Activated CD4-positive, CD25-positive, alpha-beta regulatory T cell treated with anti-CD3 and anti-CD28 coated beads, Interleukin-2, amount 50 U/mL, for 72 hours (primary cell): Measurements from ENCODE around the gene TK2.
A peak's percentile ranks its signal among the peaks of the same experiment; 100 is the strongest.
"Not testable (repeated sequence)": the region's sequence is repeated elsewhere in the genome, so short reads cannot be mapped to it uniquely, and the experiment has no call there.

ENCODE experiments used
- DNase-seq: peaks from one replicate; pipeline ENCODE4 v3.0.0; 2021

TK2 gene

GRCh38 chr16:66549284-66550131 is at the start of gene TK2:
Gene TK2, minus strand, starts transcription at chr16:66550122. Its CDS starts 61 bp downstream, at chr16:66550061.
- peak; percentile 70 for DNase-seq

- no peak for DNase-seq
Measured at GRCh38 chr16:66598111-66598510, 48.2 kb upstream of the TK2 start.

GRCh38 chr16:66596986-66597848 is 47.3 kb upstream of the TK2 start:
- DNase-seq = no peak

GRCh38 chr16:66596559-66596958 is 46.6 kb upstream of the TK2 start:
- DNase-seq = not testable (repeated sequence)

GRCh38 chr16:66594739-66595138 is 44.8 kb upstream of the TK2 start:
- no peak for DNase-seq

- no peak for DNase-seq
Measured at GRCh38 chr16:66592814-66593213, 42.9 kb upstream of the TK2 start.

- no peak for DNase-seq
Measured at GRCh38 chr16:66592241-66592640, 42.3 kb upstream of the TK2 start.

- no peak for DNase-seq
Measured at GRCh38 chr16:66591018-66591417, 41.1 kb upstream of the TK2 start.

- no peak for DNase-seq
Measured at GRCh38 chr16:66590322-66590721, 40.4 kb upstream of the TK2 start.

- DNase-seq = no peak
Measured at GRCh38 chr16:66588981-66589713, 39.2 kb upstream of the TK2 start.

- no peak for DNase-seq
Measured at GRCh38 chr16:66587881-66588600, 38.1 kb upstream of the TK2 start.

- no peak for DNase-seq
Measured at GRCh38 chr16:66585481-66586239, 35.7 kb upstream of the TK2 start.

GRCh38 chr16:66581246-66581952 is 31.5 kb upstream of the TK2 start:
- no peak for DNase-seq

GRCh38 chr16:66580605-66581209 is 30.8 kb upstream of the TK2 start:
- DNase-seq = no peak

GRCh38 chr16:66578651-66579531 is 29.0 kb upstream of the TK2 start, which contains the start of gene CMTM2:
Gene CMTM2, plus strand, starts transcription at chr16:66579463. Its CDS starts 145 bp downstream, at chr16:66579608.
- DNase-seq = no peak

GRCh38 chr16:66576296-66576695 is 26.4 kb upstream of the TK2 start:
- DNase-seq = no peak

GRCh38 chr16:66575060-66575459 is 25.1 kb upstream of the TK2 start:
- DNase-seq = no peak

GRCh38 chr16:66574531-66574930 is 24.6 kb upstream of the TK2 start:
- no peak for DNase-seq

- no peak for DNase-seq
Measured at GRCh38 chr16:66574081-66574480, 24.2 kb upstream of the TK2 start.
